Measurements from ENCODE around the gene AP3S2. TPM values are rescaled to one million over a fixed set of nuclear protein-coding genes. Genes with fewer than 3 reads are reported as not detected.

AP3S2 gene
- total and polyA plus RNA-seq, 2 of the 13 experiments (the other 11 are each of a cell fraction or from before 2014, with no cell fraction given) = 17.6 to 44.4 TPM

- no peak for TF ChIP-seq TRIM22 (IDR thresholded peaks at IDR 0.05)
- TF ChIP-seq KMT2A (CRISPR knock-in tag; IDR thresholded peaks at IDR 0.05) = no peak
- no peak for TF ChIP-seq ZNF678 (CRISPR knock-in tag; IDR thresholded peaks at IDR 0.05)
- TF ChIP-seq ZNF562 (CRISPR knock-in tag; IDR thresholded peaks at IDR 0.05; ENCODE audit: borderline replicate concordance) = no peak
- no peak for TF ChIP-seq NFRKB (IDR thresholded peaks at IDR 0.05)
- no peak for TF ChIP-seq IKZF4 (CRISPR knock-in tag; IDR thresholded peaks at IDR 0.05; ENCODE audit: borderline replicate concordance, low read depth, not compliant biosample characterization)
- TF ChIP-seq TRAFD1 (CRISPR knock-in tag; IDR thresholded peaks at IDR 0.05; ENCODE audit: borderline replicate concordance) = no peak
- TF ChIP-seq ZFP91 (CRISPR knock-in tag; IDR thresholded peaks at IDR 0.05; ENCODE audit: borderline replicate concordance) = 0 out of 2 replicates have a peak, but pooled peaks have one; percentile 39
- no peak for TF ChIP-seq ZNF543 (CRISPR knock-in tag; IDR thresholded peaks at IDR 0.05)
- no peak for TF ChIP-seq CSRNP2 (CRISPR knock-in tag; conservative IDR thresholded peaks at IDR 0.05; ENCODE audit: low read depth)
- TF ChIP-seq ESRRA (CRISPR knock-in tag; IDR thresholded peaks at IDR 0.05; ENCODE audit: low read depth) = no peak
- TF ChIP-seq ZBTB33 (CRISPR knock-in tag; IDR thresholded peaks at IDR 0.05) = peak; percentile 72
- no peak for TF ChIP-seq HES4 (CRISPR knock-in tag; IDR thresholded peaks at IDR 0.05; ENCODE audit: borderline replicate concordance)
- no peak for TF ChIP-seq SRSF4 (IDR thresholded peaks at IDR 0.05; ENCODE audit: low read depth, low read length, poor library complexity, severe bottlenecking)
- no peak for TF ChIP-seq POLR2G (IDR thresholded peaks at IDR 0.05; ENCODE audit: low read depth, low read length)
- TF ChIP-seq MAFG (CRISPR knock-in tag; IDR thresholded peaks at IDR 0.05) = no peak
- TF ChIP-seq ADNP (CRISPR knock-in tag; IDR thresholded peaks at IDR 0.05) = 0 out of 2 replicates have a peak, but pooled peaks have one; percentile 17
- no peak for TF ChIP-seq GLMP (CRISPR knock-in tag; IDR thresholded peaks at IDR 0.05; ENCODE audit: borderline replicate concordance)
Observed at GRCh38 chr15:89813381-89814111, 80.2 kb downstream of the AP3S2 start (continued).

Measured in HepG2 (cell line).